ENCODE measurements around the gene DEFB113.

DNA sequence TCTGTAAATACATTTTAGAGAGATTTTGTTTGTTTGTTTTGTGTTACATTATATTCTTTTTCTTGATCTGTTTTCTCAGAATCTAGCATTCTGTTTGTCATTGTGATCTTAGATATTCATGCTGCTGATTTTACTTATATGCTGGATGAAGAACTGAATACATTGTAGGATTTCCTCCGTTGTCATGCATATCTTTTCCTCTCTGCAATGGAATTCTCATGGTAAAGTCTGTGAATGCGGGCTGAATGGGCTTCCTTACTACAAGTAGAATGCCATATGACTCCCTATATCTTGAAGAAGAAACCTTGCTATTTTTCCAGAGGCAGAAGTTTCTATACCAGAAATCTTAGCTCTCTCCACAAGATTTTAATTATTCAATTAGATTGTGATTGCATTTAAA is 3.1 kb downstream of the DEFB113 start:
- no peak for TF ChIP-seq POLR2AphosphoS5 (IDR thresholded peaks at IDR 0.05; ENCODE audit: borderline replicate concordance, low read depth, low read length)
- TF ChIP-seq EZH2 (IDR thresholded peaks at IDR 0.05): no peak
- no peak for TF ChIP-seq FOXP2 (optimal IDR thresholded peaks at IDR 0.05; ENCODE audit: control extremely low read depth, extremely low read length, insufficient read depth)

All from SK-N-MC (cell line).